Epithelial cell of proximal tubule (primary cell): Measurements from ENCODE around the gene COMMD9. TPM values are rescaled to one million over a fixed set of nuclear protein-coding genes. Genes with fewer than 3 reads are reported as not detected.

Experiments
- DNase-seq: peaks from one replicate; pipeline ENCODE4 v3.0.0-alpha.2; 2011; ENCODE audit warnings: low read depth
- H3K4me3 ChIP-seq: 2 replicates; pipeline ENCODE4 v1.5.1; 2011; ENCODE audit warnings: low read depth, mild to moderate bottlenecking, low read length
- total RNA-seq: library from RNA; depleted of rRNA; stranded (reverse); fragments of >200 nt; gene quantifications from 2 replicates; pipeline ENCODE4 v1.2.3, GENCODE V29; 2015
- TF ChIP-seq, protein P1 (sequence below): conservative IDR thresholded peaks from 2 replicates; pipeline ENCODE4 v1.5.1; 2012; ENCODE audit warnings: low read depth, mild to moderate bottlenecking, low read length

COMMD9 gene
- total RNA-seq, 1 donor from 2014 or later = 56.7 TPM

- H3K4me3 ChIP-seq = no peak overlapping the region
- no peak for DNase-seq
- TF ChIP-seq, protein P1, sequence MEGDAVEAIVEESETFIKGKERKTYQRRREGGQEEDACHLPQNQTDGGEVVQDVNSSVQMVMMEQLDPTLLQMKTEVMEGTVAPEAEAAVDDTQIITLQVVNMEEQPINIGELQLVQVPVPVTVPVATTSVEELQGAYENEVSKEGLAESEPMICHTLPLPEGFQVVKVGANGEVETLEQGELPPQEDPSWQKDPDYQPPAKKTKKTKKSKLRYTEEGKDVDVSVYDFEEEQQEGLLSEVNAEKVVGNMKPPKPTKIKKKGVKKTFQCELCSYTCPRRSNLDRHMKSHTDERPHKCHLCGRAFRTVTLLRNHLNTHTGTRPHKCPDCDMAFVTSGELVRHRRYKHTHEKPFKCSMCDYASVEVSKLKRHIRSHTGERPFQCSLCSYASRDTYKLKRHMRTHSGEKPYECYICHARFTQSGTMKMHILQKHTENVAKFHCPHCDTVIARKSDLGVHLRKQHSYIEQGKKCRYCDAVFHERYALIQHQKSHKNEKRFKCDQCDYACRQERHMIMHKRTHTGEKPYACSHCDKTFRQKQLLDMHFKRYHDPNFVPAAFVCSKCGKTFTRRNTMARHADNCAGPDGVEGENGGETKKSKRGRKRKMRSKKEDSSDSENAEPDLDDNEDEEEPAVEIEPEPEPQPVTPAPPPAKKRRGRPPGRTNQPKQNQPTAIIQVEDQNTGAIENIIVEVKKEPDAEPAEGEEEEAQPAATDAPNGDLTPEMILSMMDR = no peak
Measured at GRCh38 chr11:36243641-36244040, 45.6 kb downstream of the COMMD9 start.

GRCh38 chr11:36241497-36241896 is 47.7 kb downstream of the COMMD9 start:
- TF ChIP-seq, protein P1 = no peak
- no peak for DNase-seq
- no peak overlapping the region for H3K4me3 ChIP-seq

GRCh38 chr11:36240801-36241200 is 48.4 kb downstream of the COMMD9 start:
- no peak overlapping the region for H3K4me3 ChIP-seq
- TF ChIP-seq, protein P1 = no peak
- no peak for DNase-seq

GRCh38 chr11:36240173-36240572 is 49.1 kb downstream of the COMMD9 start:
- DNase-seq = no peak
- TF ChIP-seq, protein P1 = no peak
- no peak overlapping the region for H3K4me3 ChIP-seq

GRCh38 chr11:36239636-36240035 is 49.6 kb downstream of the COMMD9 start:
- H3K4me3 ChIP-seq = no peak overlapping the region
- TF ChIP-seq, protein P1 = no peak
- no peak for DNase-seq

DNA sequence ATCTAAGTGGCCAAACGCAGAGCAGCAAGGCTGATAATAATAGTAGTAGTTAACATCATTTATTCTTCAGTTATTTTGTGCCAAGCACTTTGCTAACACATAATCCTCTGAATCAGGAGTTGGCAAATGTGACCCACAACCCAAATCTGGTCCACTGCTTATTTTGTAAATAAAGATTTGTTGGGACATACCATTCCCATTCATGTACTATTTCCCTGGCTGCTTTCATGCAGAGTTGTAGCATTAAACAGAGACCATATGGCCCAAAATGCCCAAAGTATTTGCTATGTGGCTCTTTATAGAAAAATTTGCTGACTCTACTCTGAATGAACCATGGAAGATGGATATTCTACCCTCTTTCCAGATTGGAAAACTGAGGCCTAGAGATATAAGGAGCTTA is 50.3 kb downstream of the COMMD9 start:
- no peak for DNase-seq
- H3K4me3 ChIP-seq = no peak overlapping the region
- TF ChIP-seq, protein P1 = no peak

DNA sequence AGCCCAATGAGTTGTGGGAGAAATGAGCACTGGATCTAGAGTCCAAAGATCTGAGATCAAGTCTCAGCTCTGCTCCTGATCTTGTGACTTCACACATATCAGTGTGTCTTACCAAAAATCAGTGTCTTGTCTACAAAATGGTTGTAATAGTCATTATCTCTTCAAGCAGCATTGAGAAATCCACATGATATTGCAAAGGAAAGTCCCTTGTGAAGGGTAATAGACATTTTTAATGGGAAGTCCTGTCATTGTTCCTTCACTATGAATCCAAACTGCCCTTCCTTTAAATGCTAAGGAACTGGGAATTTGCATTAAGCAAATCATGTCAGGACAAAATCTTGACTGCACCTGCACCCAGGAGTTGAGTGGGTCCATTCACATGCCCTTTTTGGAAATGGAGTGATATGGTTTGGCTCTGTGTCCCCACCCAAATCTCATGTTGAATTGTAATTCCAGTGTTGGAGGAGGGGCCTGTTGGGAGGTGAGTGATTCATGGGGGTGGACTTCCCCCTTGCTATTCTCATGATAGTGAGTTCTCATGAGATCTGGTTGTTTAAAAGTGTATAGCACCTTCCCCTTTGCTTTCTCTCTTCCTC is 51.1 kb downstream of the COMMD9 start:
- no peak for DNase-seq
- TF ChIP-seq, protein P1 = no peak
- H3K4me3 ChIP-seq = no peak overlapping the region
